Motor neuron (in vitro differentiated cells): Measurements from ENCODE around the gene THEM5. TPM values are rescaled to one million over a fixed set of nuclear protein-coding genes. Genes with fewer than 3 reads are reported as not detected.
"Not testable (repeated sequence)": the region's sequence is repeated elsewhere in the genome, so short reads cannot be mapped to it uniquely, and the experiment has no call there.

Experiments used
- ATAC-seq, 8 experiments: fragments of 200-7000 bp; cut with Tn5 transposase; replicated peaks in 6 of 8; 2 replicates each; pipeline ENCODE4 v1.8.0; 2021; ENCODE audit warnings: mild to moderate bottlenecking in 8 of 8, moderate library complexity in 8 of 8
- H3K27ac ChIP-seq, 2 donors: fragments of 250-450 bp; sonication (Bioruptor Pico); 2 replicates each; pipeline ENCODE4 v1.9.0; 2021; ENCODE audit warnings: antibody characterized with exemption in 2 of 2, mild to moderate bottlenecking in 2 of 2, moderate library complexity in 1 of 2
- H3K4me1 ChIP-seq, 2 donors: fragments of 250-450 bp; sonication (Bioruptor Pico); replicated peaks in 1 of 2; 2 replicates each; pipeline ENCODE4 v1.6.1; 2021; ENCODE audit warnings: antibody characterized with exemption in 2 of 2, mild to moderate bottlenecking in 2 of 2, moderate library complexity in 1 of 2
- H3K4me3 ChIP-seq, 5 donors: fragments of 250-450 bp; sonication (Bioruptor Pico); 2 replicates each; pipeline ENCODE4 v1.9.0; 2021; ENCODE audit warnings: antibody characterized with exemption in 5 of 5, mild to moderate bottlenecking in 5 of 5, moderate library complexity in 4 of 5
- WGBS, 10 experiments: fragments of 450-650 bp; shearing (Covaris generic); methylation state at CpG; one replicate each; pipeline ENCODE4 v1.0.0; 2022; 5-methylcytosine and 5-hydroxymethylcytosine counted together
- in situ Hi-C, 9 experiments: fragments of 400-800 bp; cut with MboI; loops; one replicate each; pipeline ENCODE4 v1.15.0; 2021; ENCODE audit warnings: low sequenced_read_pairs in 9 of 9, low pct_unique_long_range_greater_than_20kb in 2 of 9; ENCODE audit not compliant: unreplicated experiment in 9 of 9
- total RNA-seq, 8 experiments: library from RNA; unstranded; fragments of 300-600 nt; gene quantifications; 2 replicates each; pipeline versions ENCODE4 v1.2.3 to v1.2.4, GENCODE V29; 2022

THEM5 gene
- 1 to 10 TPM in 1 of 8 experiments, not detected in 7; 1.8 TPM for total RNA-seq

GRCh38 chr1:151853411-151853943 lies at the start of gene THEM5:
TSS of gene THEM5 (minus strand) at chr1:151853712. CDS start at chr1:151853565, 147 bp downstream.
- ATAC-seq = peak in 3 of 8 experiments; percentile 55 to 92 (median 82)
- in situ Hi-C loops = no loop called here
- WGBS, 10 experiments = 0 to 90% (median 60%) methylated on average over 1 to 3 of the region's 5 CpGs; no CpG with 5 or more reads in 3 of the 10 experiments
- H3K27ac ChIP-seq = no peak within 1 kb of the TSS
- no peak within 1 kb of the TSS for H3K4me3 ChIP-seq
- H3K4me1 ChIP-seq = no peaks in the 10 kb centered on the region

- Histone ChIP-seq H3K4me1 (no peaks in the 10 kb centered on the region), H3K27ac (no peak overlapping the region), H3K4me3 (no peak overlapping the region)
- ATAC-seq = no peak
- 64 to 100% (median 75%) methylated on average over 1 to 2 of the region's 2 CpGs; no CpG with 5 or more reads in 1 of the 10 experiments for WGBS, 10 experiments
- in situ Hi-C loops = no loop called here
These were observed 49.3 kb upstream of the THEM5 start for GRCh38 chr1:151902858-151903257.

- in situ Hi-C loops, H3K4me3 ChIP-seq, H3K4me1 ChIP-seq, H3K27ac ChIP-seq, ATAC-seq: not testable (repeated sequence)
- WGBS, 10 experiments = 80 to 100% (median 89%) methylated on average over 1 to 3 of the region's 3 CpGs; no CpG with 5 or more reads in 5 of the 10 experiments
These were observed 47.3 kb upstream of the THEM5 start for GRCh38 chr1:151900804-151901203.

GRCh38 chr1:151898519-151898991 lies 45.0 kb upstream of the THEM5 start:
- H3K27ac ChIP-seq = no peak overlapping the region
- WGBS, 10 experiments = 93% methylated on average over 2 of the region's 2 CpGs; no CpG with 5 or more reads in 9 of the 10 experiments
- no peak overlapping the region for H3K4me3 ChIP-seq
- in situ Hi-C loops = no loop called here
- ATAC-seq = no peak
- H3K4me1 ChIP-seq = no peaks in the 10 kb centered on the region

- no peak overlapping the region for H3K27ac ChIP-seq
- in situ Hi-C loops = no loop called here
- no peaks in the 10 kb centered on the region for H3K4me1 ChIP-seq
- no peak for ATAC-seq
- WGBS, 10 experiments = 79 to 100% (median 89%) methylated on average over 1 to 7 of the region's 10 CpGs; no CpG with 5 or more reads in 2 of the 10 experiments
- H3K4me3 ChIP-seq = no peak overlapping the region
These were observed 44.5 kb upstream of the THEM5 start for GRCh38 chr1:151897991-151898431.

GRCh38 chr1:151893176-151893924 lies 39.8 kb upstream of the THEM5 start:
- ATAC-seq = no peak
- 73 to 100% (median 95%) methylated on average over 1 to 9 of the region's 9 CpGs for WGBS, 10 experiments
- in situ Hi-C loops = no loop called here
- H3K4me1 ChIP-seq = no peaks in the 10 kb centered on the region
- H3K27ac ChIP-seq = no peak overlapping the region
- no peak overlapping the region for H3K4me3 ChIP-seq

GRCh38 chr1:151892190-151892589 lies 38.7 kb upstream of the THEM5 start:
- in situ Hi-C loops = no loop called here
- no peak overlapping the region for H3K27ac ChIP-seq
- no peaks in the 10 kb centered on the region for H3K4me1 ChIP-seq
- H3K4me3 ChIP-seq = no peak overlapping the region
- ATAC-seq = no peak
- 60 to 100% (median 92%) methylated on average over 1 to 2 of the region's 2 CpGs for WGBS, 10 experiments

- no peak overlapping the region for H3K27ac ChIP-seq
- H3K4me1 ChIP-seq = no peaks in the 10 kb centered on the region
- ATAC-seq = no peak
- in situ Hi-C loops = no loop called here
- no peak overlapping the region for H3K4me3 ChIP-seq
- 50 to 100% (median 83%) methylated on average over 1 to 3 of the region's 3 CpGs for WGBS, 10 experiments
These were observed 38.0 kb upstream of the THEM5 start for GRCh38 chr1:151891512-151891911.

- Histone ChIP-seq H3K4me1 (no peaks in the 10 kb centered on the region), H3K4me3 (no peak overlapping the region), H3K27ac (no peak overlapping the region)
- 86 to 100% (median 94%) methylated on average over 1 to 2 of the region's 2 CpGs; no CpG with 5 or more reads in 1 of the 10 experiments for WGBS, 10 experiments
- in situ Hi-C loops = no loop called here
- no peak for ATAC-seq
These were observed 35.6 kb upstream of the THEM5 start for GRCh38 chr1:151888972-151889570.

GRCh38 chr1:151887028-151887427 lies 33.5 kb upstream of the THEM5 start:
- WGBS, 10 experiments = 20 to 100% (median 100%) methylated on average over 1 of the region's 1 CpG; no CpG with 5 or more reads in 1 of the 10 experiments
- in situ Hi-C loops = no loop called here
- Histone ChIP-seq H3K4me3 (no peak overlapping the region), H3K4me1 (no peaks in the 10 kb centered on the region), H3K27ac (no peak overlapping the region)
- peak in 1 of 8 experiments; percentile 25 for ATAC-seq

- H3K4me3 ChIP-seq = no peak overlapping the region
- no peaks in the 10 kb centered on the region for H3K4me1 ChIP-seq
- in situ Hi-C loops = no loop called here
- WGBS, 10 experiments = 43 to 100% (median 100%) methylated on average over 1 of the region's 1 CpG; no CpG with 5 or more reads in 1 of the 10 experiments
- ATAC-seq = no peak
- H3K27ac ChIP-seq = no peak overlapping the region
These were observed 32.0 kb upstream of the THEM5 start for GRCh38 chr1:151885479-151885878.

GRCh38 chr1:151884879-151885278 lies 31.4 kb upstream of the THEM5 start:
- in situ Hi-C loops, H3K4me3 ChIP-seq, H3K27ac ChIP-seq, ATAC-seq, H3K4me1 ChIP-seq: not testable (repeated sequence)
- 93 to 100% (median 99%) methylated on average over 2 to 5 of the region's 5 CpGs for WGBS, 10 experiments

- in situ Hi-C loops, H3K4me3 ChIP-seq, H3K27ac ChIP-seq, ATAC-seq, H3K4me1 ChIP-seq: not testable (repeated sequence)
- WGBS, 10 experiments = 85 to 100% (median 95%) methylated on average over 1 to 3 of the region's 3 CpGs
These were observed 30.9 kb upstream of the THEM5 start for GRCh38 chr1:151884445-151884844.
